B cell (primary cell): ENCODE measurements around the gene C1QTNF6. TPM values are rescaled to one million over a fixed set of nuclear protein-coding genes. Genes with fewer than 3 reads are reported as not detected.

Experiments
- ATAC-seq: fragments of 200-7000 bp; cut with Tn5 transposase; one replicate; pipeline ENCODE4 v1.10.0; 2021; ENCODE audit warnings: low read depth, mild to moderate bottlenecking, moderate number of reproducible peaks, moderate library complexity
- CTCF ChIA-PET: fragments of 350-600 bp; sonication (Branson Sonifier 250); formaldehyde crosslinking; loops from one replicate; lab custom pipeline; 2021; ENCODE audit warnings: antibody characterized with exemption, inconsistent platforms; lab: Charles Lee
- POLR2A ChIA-PET: fragments of 350-600 bp; sonication (Branson Sonifier 250); formaldehyde crosslinking; loops from one replicate; lab custom pipeline; 2021; ENCODE audit warnings: antibody characterized with exemption; lab: Charles Lee
- DNase-seq: peaks from one replicate; pipeline ENCODE4 v3.0.0; 2013
- H2AFZ ChIP-seq: 2 replicates; pipeline ENCODE4 v1.6.1; 2012; ENCODE audit warnings: mild to moderate bottlenecking, low read depth, low read length; ENCODE audit not compliant: insufficient read depth, poor library complexity, severe bottlenecking
- H3K27ac ChIP-seq, 2 donors: 1 replicate in 1 of 2; 2 replicates in 1 of 2; pipeline ENCODE4 v1.5.1; 2012 to 2013; ENCODE audit warnings: low read length in 2 of 2, mild to moderate bottlenecking in 2 of 2, moderate library complexity in 1 of 2
- H3K27me3 ChIP-seq, 4 experiments: fragments of 200-600 bp in 1 of 4; sonication (generic) in 1 of 4; replicated peaks in 1 of 4; 1 replicate in 2 of 4; 2 replicates in 2 of 4; pipeline versions ENCODE4 v1.6.1 to v1.7.0; 2013 to 2016; ENCODE audit warnings: low read length in 3 of 4, mild to moderate bottlenecking in 2 of 4, mixed read lengths in 1 of 4, moderate library complexity in 1 of 4; ENCODE audit not compliant: insufficient read depth in 4 of 4, control insufficient read depth in 3 of 4; ENCODE audit errors: control extremely low read depth in 1 of 4
- H3K36me3 ChIP-seq, 2 experiments: replicated peaks in 1 of 2; 1 replicate in 1 of 2; 2 replicates in 1 of 2; pipeline versions ENCODE4 v1.6.1 to v1.7.1; 2013; ENCODE audit warnings: low read length in 1 of 2; ENCODE audit not compliant: insufficient read depth in 2 of 2, control insufficient read depth in 1 of 2; ENCODE audit errors: control extremely low read depth in 1 of 2, extremely low read depth in 1 of 2
- H3K4me1 ChIP-seq, 2 donors: fragments of 200-600 bp in 1 of 2; sonication (generic) in 1 of 2; 1 replicate in 1 of 2; 2 replicates in 1 of 2; pipeline versions ENCODE4 v1.5.1 to v1.6.1; 2013 to 2017; ENCODE audit warnings: low read length in 2 of 2; ENCODE audit not compliant: control insufficient read depth in 2 of 2, insufficient read depth in 2 of 2
- H3K4me2 ChIP-seq: replicated peaks from 2 replicates; pipeline ENCODE3; 2012; ENCODE audit warnings: mild to moderate bottlenecking, low read depth, low read length; ENCODE audit not compliant: poor library complexity, severe bottlenecking
- H3K4me3 ChIP-seq, 5 experiments: fragments of 200-600 bp in 1 of 5; sonication (generic) in 1 of 5; 1 replicate in 3 of 5; 2 replicates in 2 of 5; pipeline versions ENCODE4 v1.5.1 to v1.7.0; 2011 to 2016; ENCODE audit warnings: low read length in 4 of 5, mild to moderate bottlenecking in 4 of 5, low read depth in 2 of 5, control low read depth in 1 of 5, moderate library complexity in 1 of 5; ENCODE audit not compliant: insufficient read depth in 1 of 5; ENCODE audit errors: control extremely low read depth in 1 of 5, extremely low read depth in 1 of 5
- H3K79me2 ChIP-seq: fragments of 200-600 bp; sonication (generic); one replicate; pipeline ENCODE4 v1.6.0; 2016; ENCODE audit warnings: low read length; ENCODE audit not compliant: control insufficient read depth, insufficient read depth
- H3K9ac ChIP-seq: fragments of 200-600 bp; sonication (generic); 2 replicates; pipeline ENCODE4 v1.6.1; 2017; ENCODE audit warnings: mild to moderate bottlenecking, low read length, moderate library complexity
- H3K9me3 ChIP-seq, 3 donors: one replicate each; pipeline versions ENCODE4 v1.6.1 to v1.7.1; 2013; ENCODE audit warnings: low read length in 2 of 3; ENCODE audit not compliant: control insufficient read depth in 2 of 3, insufficient read depth in 1 of 3; ENCODE audit errors: control extremely low read depth in 1 of 3
- H4K20me1 ChIP-seq: 2 replicates; pipeline ENCODE4 v1.6.0; 2012; ENCODE audit warnings: mild to moderate bottlenecking, low read length; ENCODE audit not compliant: insufficient read depth, control insufficient read depth, poor library complexity, severe bottlenecking
- H3K27ac Mint-ChIP-seq: one replicate; pipeline ENCODE4 v1.8.0; 2021; ENCODE audit warnings: mixed read lengths
- H3K27me3 Mint-ChIP-seq: one replicate; pipeline ENCODE4 v1.8.0; 2021; ENCODE audit warnings: mixed read lengths
- H3K4me1 Mint-ChIP-seq: one replicate; pipeline ENCODE4 v1.8.0; 2021; ENCODE audit warnings: mixed read lengths
- H3K4me3 Mint-ChIP-seq: one replicate; pipeline ENCODE4 v1.8.0; 2021; ENCODE audit warnings: mixed read lengths
- H3K9me3 Mint-ChIP-seq: one replicate; pipeline ENCODE4 v1.8.0; 2022; ENCODE audit warnings: mixed read lengths; ENCODE audit not compliant: insufficient read depth
- EZH2 ChIP-seq: IDR thresholded peaks from 2 replicates; pipeline ENCODE4 v1.6.1; 2012; ENCODE audit warnings: borderline replicate concordance, low read depth, mild to moderate bottlenecking, moderate library complexity, low read length; ENCODE audit not compliant: insufficient read depth, poor library complexity, severe bottlenecking
- WGBS: methylation state at CpG from one replicate; pipeline ENCODE4 v1.1.5; 2013; ENCODE audit warnings: missing lambda C conversion rate; ENCODE audit not compliant: insufficient coverage; 5-methylcytosine and 5-hydroxymethylcytosine counted together
- intact Hi-C: fragments of 100-400 bp; cut with micrococcal nuclease; formaldehyde crosslinking; loops from one replicate; pipeline ENCODE4 v1.10.0; 2022
- polyA plus RNA-seq: library from polyadenylated mRNA; depleted of rRNA; stranded (reverse); fragments of >200 nt; gene quantifications from 2 replicates; pipeline ENCODE4 v1.2.3, GENCODE V29; 2012
- total RNA-seq, 2 donors: library from RNA; stranded (reverse); fragments of 120-200 nt in 1 of 2; gene quantifications; 1 replicate in 1 of 2; 2 replicates in 1 of 2; pipeline versions ENCODE4 v1.2.3 to v1.2.4, GENCODE V29; 2013 to 2022
- TF ChIP-seq, protein P1 (sequence below): fragments of 200-600 bp; IDR thresholded peaks from one replicate; pipeline ENCODE4 v1.8.0; 2022; ENCODE audit warnings: antibody characterized with exemption, mild to moderate bottlenecking

Gene C1QTNF6
- total and polyA plus RNA-seq, 2 donors (not counting 1 experiment from before 2014, with no cell fraction given) = 18.5 to 33.9 TPM

DNA sequence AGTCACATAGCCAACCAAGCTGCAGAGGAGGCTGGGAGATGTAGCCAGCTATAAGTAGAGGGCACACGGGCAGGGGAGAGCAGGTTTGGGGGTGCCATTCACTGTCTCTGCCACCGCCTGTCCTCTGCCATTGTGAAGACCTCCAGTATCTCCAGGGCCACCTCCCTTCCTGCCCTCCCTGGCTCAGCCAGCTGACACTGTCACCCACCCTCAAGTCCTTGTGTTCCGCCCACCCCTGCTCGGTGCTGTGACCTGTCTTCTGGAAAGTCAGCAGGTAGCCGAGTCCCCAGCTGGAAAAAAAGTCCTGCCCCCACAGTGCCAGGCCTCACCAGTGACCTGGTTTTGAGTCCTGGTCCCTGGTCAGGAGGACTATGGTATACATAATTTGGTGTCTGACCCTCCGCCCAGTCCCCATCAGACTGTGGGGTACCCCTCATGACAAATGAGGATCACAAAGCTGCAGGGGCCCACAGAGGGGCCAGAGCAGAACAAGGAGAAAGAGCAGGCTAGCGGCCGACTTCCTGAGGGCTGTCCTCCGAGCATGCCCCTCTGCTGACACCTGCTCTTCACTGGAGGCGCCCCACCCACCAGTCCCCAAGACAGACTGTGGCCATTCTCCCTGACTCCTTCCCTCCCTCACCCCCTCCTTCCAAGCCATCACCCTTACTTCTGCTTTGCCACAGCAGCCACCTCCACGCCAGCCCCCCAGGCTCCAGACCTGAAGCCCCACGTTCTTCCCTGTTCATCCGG lies 31.2 kb downstream of the C1QTNF6 start:
- ChIA-PET CTCF (interaction anchor here (0.6 to 1.9 kb wide), 4 partner anchors 8 to 104 kb away, joined by 3 to 8 read pairs (median 4); no protein-coding TSS in a partner anchor), POLR2A (no interaction called here)
- 72% methylated on average over 11 of the region's 13 CpGs for WGBS

GRCh38 chr22:37155971-37156370 lies 32.1 kb downstream of the C1QTNF6 start:
- 100% methylated on average over 4 of the region's 8 CpGs for WGBS
- peaks cover 8% of the 10 kb centered on the region for H3K27me3 Mint-ChIP-seq
- intact Hi-C loops = no loop called here
- H3K4me3 ChIP-seq = no peak overlapping the region
- H3K4me1 ChIP-seq = no peaks in the 10 kb centered on the region
- peaks cover 0 to 4% (median 0%) of the 10 kb centered on the region in 3 donors for H3K9me3 ChIP-seq
- H2AFZ ChIP-seq = no peak overlapping the region
- ChIA-PET POLR2A (no interaction called here), CTCF (interaction anchor here (0.6 to 1.9 kb wide), 2 partner anchors 9 to 32 kb away, joined by 3 to 8 read pairs; no protein-coding TSS in a partner anchor)
- no peaks in the 10 kb centered on the region for H3K9me3 Mint-ChIP-seq
- no peaks in the 10 kb centered on the region for H3K27me3 ChIP-seq
- TF ChIP-seq EZH2 = no peak
- TF ChIP-seq, protein P1, sequence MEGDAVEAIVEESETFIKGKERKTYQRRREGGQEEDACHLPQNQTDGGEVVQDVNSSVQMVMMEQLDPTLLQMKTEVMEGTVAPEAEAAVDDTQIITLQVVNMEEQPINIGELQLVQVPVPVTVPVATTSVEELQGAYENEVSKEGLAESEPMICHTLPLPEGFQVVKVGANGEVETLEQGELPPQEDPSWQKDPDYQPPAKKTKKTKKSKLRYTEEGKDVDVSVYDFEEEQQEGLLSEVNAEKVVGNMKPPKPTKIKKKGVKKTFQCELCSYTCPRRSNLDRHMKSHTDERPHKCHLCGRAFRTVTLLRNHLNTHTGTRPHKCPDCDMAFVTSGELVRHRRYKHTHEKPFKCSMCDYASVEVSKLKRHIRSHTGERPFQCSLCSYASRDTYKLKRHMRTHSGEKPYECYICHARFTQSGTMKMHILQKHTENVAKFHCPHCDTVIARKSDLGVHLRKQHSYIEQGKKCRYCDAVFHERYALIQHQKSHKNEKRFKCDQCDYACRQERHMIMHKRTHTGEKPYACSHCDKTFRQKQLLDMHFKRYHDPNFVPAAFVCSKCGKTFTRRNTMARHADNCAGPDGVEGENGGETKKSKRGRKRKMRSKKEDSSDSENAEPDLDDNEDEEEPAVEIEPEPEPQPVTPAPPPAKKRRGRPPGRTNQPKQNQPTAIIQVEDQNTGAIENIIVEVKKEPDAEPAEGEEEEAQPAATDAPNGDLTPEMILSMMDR = no peak
- no peaks in the 10 kb centered on the region for H4K20me1 ChIP-seq
- peaks cover 1% of the 10 kb centered on the region for H3K4me1 Mint-ChIP-seq
- H3K4me3 Mint-ChIP-seq = no peak overlapping the region
- H3K4me2 ChIP-seq = no peak overlapping the region
- no peaks in the 10 kb centered on the region for H3K36me3 ChIP-seq
- ATAC-seq (no peak), DNase-seq (no peak)
- no peak overlapping the region for H3K27ac ChIP-seq
- H3K9ac ChIP-seq = no peak overlapping the region
- no peaks in the 10 kb centered on the region for H3K79me2 ChIP-seq
- H3K27ac Mint-ChIP-seq = no peak overlapping the region

More for the DNA sequence above, 31.2 kb downstream of the C1QTNF6 start:
- Histone ChIP-seq H3K4me1 (peaks cover 0 to 4% of the 10 kb centered on the region in 2 donors), H2AFZ (no peak overlapping the region), H3K27ac (no peak overlapping the region), H3K36me3 (no peaks in the 10 kb centered on the region), H3K4me3 (no peak overlapping the region), H3K9ac (no peak overlapping the region), H4K20me1 (no peaks in the 10 kb centered on the region), H3K9me3 (peaks cover 0 to 13% (median 6%) of the 10 kb centered on the region in 3 donors), H3K27me3 (no peaks in the 10 kb centered on the region), H3K79me2 (no peaks in the 10 kb centered on the region), H3K4me2 (no peak overlapping the region)
- H3K4me3 Mint-ChIP-seq = no peak overlapping the region
- DNase-seq = no peak
- no peak overlapping the region for H3K27ac Mint-ChIP-seq
- ATAC-seq = no peak
- TF ChIP-seq, protein P1 = no peak
- TF ChIP-seq EZH2 = no peak
- intact Hi-C loops = no loop called here
- H3K9me3 Mint-ChIP-seq = no peaks in the 10 kb centered on the region
- peaks cover 8% of the 10 kb centered on the region for H3K27me3 Mint-ChIP-seq
- H3K4me1 Mint-ChIP-seq = peaks cover 2% of the 10 kb centered on the region
